Measurements from ENCODE around the gene COL12A1.

COL12A1 gene

GRCh38 chr6:75114806-75115205 lies 91.0 kb downstream of the COL12A1 start:
- DNase-seq (ENCODE audit: extremely low read depth, low read depth), result no peak
- no peak for TF ChIP-seq CTCF (IDR thresholded peaks at IDR 0.05; ENCODE audit: low read depth, low read length)

GRCh38 chr6:75114195-75114594 lies 91.7 kb downstream of the COL12A1 start:
- TF ChIP-seq CTCF (IDR thresholded peaks at IDR 0.05; ENCODE audit: low read depth, low read length), result no peak
- DNase-seq (ENCODE audit: extremely low read depth, low read depth), result no peak

GRCh38 chr6:75113446-75113845 lies 92.4 kb downstream of the COL12A1 start:
- TF ChIP-seq CTCF (IDR thresholded peaks at IDR 0.05; ENCODE audit: low read depth, low read length), result no peak
- no peak for DNase-seq (ENCODE audit: extremely low read depth, low read depth)

- TF ChIP-seq CTCF (IDR thresholded peaks at IDR 0.05; ENCODE audit: low read depth, low read length), result no peak
- DNase-seq (ENCODE audit: extremely low read depth, low read depth), result no peak
Observed at GRCh38 chr6:75109765-75110164, 96.1 kb downstream of the COL12A1 start.

- DNase-seq (ENCODE audit: extremely low read depth, low read depth), result no peak
- TF ChIP-seq CTCF (IDR thresholded peaks at IDR 0.05; ENCODE audit: low read depth, low read length), result no peak
Observed at GRCh38 chr6:75109022-75109421, 96.8 kb downstream of the COL12A1 start.

- TF ChIP-seq CTCF (IDR thresholded peaks at IDR 0.05; ENCODE audit: low read depth, low read length), result no peak
- DNase-seq (ENCODE audit: extremely low read depth, low read depth), result no peak
Observed at GRCh38 chr6:75108333-75108974, 97.4 kb downstream of the COL12A1 start.

- no peak for DNase-seq (ENCODE audit: extremely low read depth, low read depth)
Observed at GRCh38 chr6:75107913-75108312, 97.9 kb downstream of the COL12A1 start.

More at GRCh38 chr6:75107913-75108312, 97.9 kb downstream of the COL12A1 start:
- no peak for TF ChIP-seq CTCF (IDR thresholded peaks at IDR 0.05; ENCODE audit: low read depth, low read length)

All from AG09319 (cell line).